Coronary artery (tissue), 2 donors: ENCODE measurements around the gene ADGRF3.
"Not testable (repeated sequence)": the region's sequence is repeated elsewhere in the genome, so short reads cannot be mapped to it uniquely, and the experiment has no call there.

Experiments used
- DNase-seq: peaks from one replicate; pipeline ENCODE4 v3.0.0-alpha.2; 2017; ENCODE audit warnings: low spot score
- H3K27ac ChIP-seq, 2 donors: fragments of 200-600 bp; sonication (generic); one replicate each; pipeline ENCODE4 v1.5.1; 2016 to 2019
- H3K4me3 ChIP-seq: fragments of 200-600 bp; sonication (generic); 2 replicates; pipeline ENCODE4 v1.5.1; 2016; ENCODE audit warnings: mild to moderate bottlenecking, moderate library complexity
- TF ChIP-seq, protein P1 (sequence below): fragments of 200-600 bp; sonication (generic); IDR thresholded peaks from one replicate; pipeline ENCODE4 v1.5.1; 2019; ENCODE audit warnings: antibody characterized with exemption

Gene ADGRF3

DNA sequence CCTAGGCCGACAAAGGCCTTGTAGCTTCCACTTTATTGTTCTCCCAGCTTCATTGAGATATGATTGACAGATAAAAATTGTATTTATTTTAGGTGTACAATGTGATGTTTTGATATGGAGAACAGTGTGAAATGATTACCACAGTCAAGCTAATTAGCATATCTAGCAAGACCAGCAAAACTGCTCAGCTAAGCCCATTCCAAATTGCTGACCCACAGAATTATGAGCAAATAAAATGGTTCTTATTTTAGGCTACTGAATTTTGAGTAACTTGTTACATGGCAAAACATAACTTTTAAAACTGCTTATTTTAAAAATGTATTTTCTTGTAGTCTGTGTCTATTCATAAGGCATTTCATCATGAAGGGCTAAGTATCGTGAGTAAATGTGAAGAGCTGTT is 9.3 kb downstream of the ADGRF3 start:
- TF ChIP-seq, protein P1, sequence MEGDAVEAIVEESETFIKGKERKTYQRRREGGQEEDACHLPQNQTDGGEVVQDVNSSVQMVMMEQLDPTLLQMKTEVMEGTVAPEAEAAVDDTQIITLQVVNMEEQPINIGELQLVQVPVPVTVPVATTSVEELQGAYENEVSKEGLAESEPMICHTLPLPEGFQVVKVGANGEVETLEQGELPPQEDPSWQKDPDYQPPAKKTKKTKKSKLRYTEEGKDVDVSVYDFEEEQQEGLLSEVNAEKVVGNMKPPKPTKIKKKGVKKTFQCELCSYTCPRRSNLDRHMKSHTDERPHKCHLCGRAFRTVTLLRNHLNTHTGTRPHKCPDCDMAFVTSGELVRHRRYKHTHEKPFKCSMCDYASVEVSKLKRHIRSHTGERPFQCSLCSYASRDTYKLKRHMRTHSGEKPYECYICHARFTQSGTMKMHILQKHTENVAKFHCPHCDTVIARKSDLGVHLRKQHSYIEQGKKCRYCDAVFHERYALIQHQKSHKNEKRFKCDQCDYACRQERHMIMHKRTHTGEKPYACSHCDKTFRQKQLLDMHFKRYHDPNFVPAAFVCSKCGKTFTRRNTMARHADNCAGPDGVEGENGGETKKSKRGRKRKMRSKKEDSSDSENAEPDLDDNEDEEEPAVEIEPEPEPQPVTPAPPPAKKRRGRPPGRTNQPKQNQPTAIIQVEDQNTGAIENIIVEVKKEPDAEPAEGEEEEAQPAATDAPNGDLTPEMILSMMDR = no peak

DNA sequence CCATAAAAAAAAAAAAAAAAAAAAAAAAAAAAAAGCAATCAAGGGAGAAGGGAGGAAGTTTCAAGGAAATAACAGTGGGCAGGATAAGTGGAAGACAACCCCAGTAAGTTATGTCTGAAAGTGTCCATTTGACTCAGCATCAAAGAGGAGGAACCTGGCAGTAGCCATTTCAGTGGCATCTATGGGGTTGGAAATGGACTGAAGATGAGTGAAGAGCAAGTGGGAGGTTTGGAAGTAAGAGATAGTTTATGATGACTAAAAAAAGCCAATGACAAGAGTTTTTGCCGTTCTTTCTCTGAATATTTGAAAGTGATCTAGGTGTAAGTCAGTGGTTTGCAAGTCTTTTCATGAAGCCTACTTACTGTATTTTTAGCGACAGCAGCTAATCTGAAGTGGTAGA is 9.9 kb downstream of the ADGRF3 start:
- no peak for DNase-seq
- Histone ChIP-seq H3K4me3 (no peak overlapping the region), H3K27ac (no peak overlapping the region)
- TF ChIP-seq, protein P1 = no peak

More for the DNA sequence above, 9.3 kb downstream of the ADGRF3 start:
- Histone ChIP-seq H3K27ac (no peak overlapping the region), H3K4me3 (no peak overlapping the region)
- DNase-seq = no peak

DNA sequence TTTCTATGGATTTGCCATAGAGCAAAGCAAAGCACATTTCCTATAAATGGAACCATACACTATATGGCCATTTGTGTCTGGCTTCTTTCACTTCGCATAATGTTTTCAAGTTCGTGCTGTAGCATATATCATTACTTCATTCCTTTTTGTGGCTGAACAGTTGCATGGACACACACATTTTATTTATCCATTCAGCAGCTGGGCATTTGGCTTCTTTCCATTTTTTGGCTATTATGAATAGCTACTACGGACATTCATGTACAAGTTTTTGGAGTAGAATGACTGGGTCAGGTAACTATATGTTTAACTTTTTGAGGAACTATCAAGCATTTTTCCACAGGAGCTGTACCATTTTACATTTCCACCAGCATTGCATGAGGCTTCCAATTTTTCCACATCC is 11.4 kb downstream of the ADGRF3 start:
- TF ChIP-seq, protein P1 = no peak
- Histone ChIP-seq H3K27ac (no peak overlapping the region), H3K4me3 (no peak overlapping the region)
- no peak for DNase-seq

DNA sequence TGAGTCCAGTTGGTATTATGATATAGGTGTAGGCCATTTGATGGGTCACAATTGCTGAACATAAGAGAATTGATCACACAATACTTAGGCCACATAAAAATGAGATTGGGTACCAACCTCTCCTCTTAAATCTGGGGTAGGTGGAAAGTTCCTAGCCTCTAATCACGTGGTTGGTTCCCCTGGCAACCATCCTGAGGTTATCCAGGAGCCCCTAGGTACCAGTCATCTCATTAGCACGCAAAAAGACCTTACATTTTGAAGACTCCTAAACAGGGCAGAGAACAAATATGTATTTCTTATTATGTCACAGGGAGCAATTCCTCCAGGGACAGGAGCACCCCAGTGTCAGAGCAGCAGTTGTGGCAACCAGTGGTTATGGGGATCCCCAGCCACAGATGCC is 13.3 kb downstream of the ADGRF3 start:
- TF ChIP-seq, protein P1 = no peak
- H3K27ac ChIP-seq = no peak overlapping the region
- no peak for DNase-seq
- H3K4me3 ChIP-seq = no peak overlapping the region

DNA sequence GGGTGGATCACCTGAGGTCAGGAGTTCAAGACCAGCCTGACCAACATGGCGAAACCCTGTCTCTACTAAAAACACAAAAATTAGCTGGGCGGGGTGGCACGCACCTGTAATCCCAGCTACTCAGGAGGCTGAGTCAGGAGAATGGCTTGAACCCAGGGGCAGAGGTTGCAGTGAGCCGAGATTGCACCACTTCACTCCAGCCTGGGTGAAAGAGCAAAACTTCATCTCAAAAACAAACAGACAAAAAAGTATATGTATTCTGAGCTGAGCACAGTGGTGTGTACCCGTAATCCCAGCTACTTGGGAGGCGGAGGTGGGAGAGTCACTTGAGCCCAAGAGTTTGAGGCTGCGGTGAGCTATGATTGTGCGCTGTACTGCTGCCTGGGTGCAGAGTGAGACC is 15.3 kb downstream of the ADGRF3 start:
- H3K4me3 ChIP-seq, H3K27ac ChIP-seq, DNase-seq: not testable (repeated sequence)

DNA sequence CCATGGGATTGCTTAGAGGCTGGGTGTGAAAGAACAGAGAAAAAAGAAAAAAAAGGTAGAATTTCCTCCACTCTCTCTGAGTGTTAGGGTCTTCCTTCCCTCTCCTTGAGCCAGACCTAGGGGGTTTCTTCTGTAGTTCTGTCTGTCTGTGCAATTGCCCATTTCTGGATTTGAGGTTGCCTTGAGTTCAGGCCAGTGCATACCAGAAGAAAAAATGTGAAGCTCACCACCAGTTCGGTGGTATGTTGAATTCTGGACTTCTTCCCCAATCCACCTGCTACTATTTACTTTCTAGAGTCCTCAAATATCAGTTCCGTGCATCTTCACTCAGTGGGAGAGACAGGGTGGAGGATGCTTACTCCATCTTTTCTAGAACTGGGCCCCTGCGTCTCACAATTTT is 16.0 kb downstream of the ADGRF3 start:
- DNase-seq = no peak
- Histone ChIP-seq H3K27ac (no peak overlapping the region), H3K4me3 (no peak overlapping the region)
- TF ChIP-seq, protein P1 = no peak

DNA sequence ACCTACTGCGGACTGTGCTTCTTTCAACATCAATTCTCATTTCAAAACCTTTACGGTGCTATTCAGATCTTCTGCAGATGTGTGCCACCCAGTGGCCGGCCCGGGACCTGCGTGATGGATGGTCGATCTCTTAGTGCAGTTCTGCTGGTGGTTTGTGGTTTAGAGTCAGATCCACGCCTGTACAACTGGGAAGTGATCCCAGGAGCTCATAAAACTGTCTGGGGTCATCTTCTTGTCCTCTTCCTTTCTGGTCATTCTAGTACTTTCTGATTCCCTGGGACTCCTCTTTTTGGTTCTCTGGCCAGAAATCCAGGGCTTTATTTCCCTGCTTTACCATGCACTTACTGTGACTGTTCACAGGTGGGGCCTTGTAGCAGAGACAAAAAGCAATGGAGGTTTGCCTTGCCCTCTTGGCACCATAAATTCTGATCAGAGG is 16.5 kb downstream of the ADGRF3 start:
- TF ChIP-seq, protein P1 = peak; percentile 83
- Histone ChIP-seq H3K27ac (no peak overlapping the region), H3K4me3 (no peak overlapping the region)
- peak; percentile 90 for DNase-seq

DNA sequence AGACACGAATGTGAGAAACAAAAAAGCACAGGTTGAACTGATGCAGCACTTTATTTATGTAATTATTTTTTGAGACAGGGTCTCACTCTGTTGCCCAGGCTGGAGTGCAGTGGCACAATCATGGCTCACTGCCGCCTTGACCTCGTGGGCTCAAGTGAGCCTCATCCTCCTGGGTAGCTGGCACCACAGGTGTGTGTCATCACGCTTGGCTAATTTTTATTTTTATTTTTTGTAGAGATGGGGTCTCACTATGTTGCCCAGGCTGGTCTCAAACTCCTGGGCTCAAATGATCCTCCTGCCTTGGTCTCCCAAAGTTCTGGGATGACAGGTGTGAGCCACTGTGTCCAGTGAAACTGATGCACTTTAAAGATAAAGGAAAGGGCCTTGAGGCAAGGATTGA is 17.5 kb downstream of the ADGRF3 start:
- DNase-seq, H3K27ac ChIP-seq, H3K4me3 ChIP-seq: not testable (repeated sequence)
